Activated CD8-positive, alpha-beta memory T cell treated with anti-CD3 and anti-CD28 coated beads for 1 hour (primary cell): ENCODE results near the gene PLEKHM2.
"Not testable (repeated sequence)": the region's sequence is repeated elsewhere in the genome, so short reads cannot be mapped to it uniquely, and the experiment has no call there.

Source experiments
- DNase-seq, 2 donors: peaks; one replicate each; pipeline ENCODE4 v3.0.0-alpha.2; 2020; ENCODE audit warnings: low read depth in 1 of 2; ENCODE audit errors: extremely low read depth in 1 of 2

The PLEKHM2 gene

GRCh38 chr1:15676688-15677661, 7.1 kb upstream of the PLEKHM2 start:
- DNase-seq: no peak

GRCh38 chr1:15678578-15678977, 5.5 kb upstream of the PLEKHM2 start:
- no peak for DNase-seq

- DNase-seq: no peak
These were observed 4.0 kb upstream of the PLEKHM2 start for GRCh38 chr1:15680131-15680530.

- DNase-seq: no peak
These were observed 3.4 kb upstream of the PLEKHM2 start for GRCh38 chr1:15680561-15681348.

- no peak for DNase-seq
These were observed 2.5 kb upstream of the PLEKHM2 start for GRCh38 chr1:15681349-15682292.

- no peak for DNase-seq
These were observed 1.2 kb upstream of the PLEKHM2 start for GRCh38 chr1:15682936-15683341.

GRCh38 chr1:15683345-15684039, 628 bp upstream of the PLEKHM2 start:
- no peak for DNase-seq

GRCh38 chr1:15684468-15685291, 560 bp downstream of the PLEKHM2 start:
- DNase-seq: no peak

GRCh38 chr1:15685820-15686219, 1.7 kb downstream of the PLEKHM2 start:
- no peak for DNase-seq

GRCh38 chr1:15687446-15687845, 3.3 kb downstream of the PLEKHM2 start:
- no peak for DNase-seq

- no peak for DNase-seq
These were observed 6.2 kb downstream of the PLEKHM2 start for GRCh38 chr1:15690317-15690716.

GRCh38 chr1:15691434-15692032, 7.4 kb downstream of the PLEKHM2 start:
- no peak for DNase-seq

GRCh38 chr1:15692121-15692682, 8.1 kb downstream of the PLEKHM2 start:
- no peak for DNase-seq

GRCh38 chr1:15693371-15693770, 9.3 kb downstream of the PLEKHM2 start:
- DNase-seq: no peak

GRCh38 chr1:15696956-15697521, 12.9 kb downstream of the PLEKHM2 start:
- DNase-seq: no peak

GRCh38 chr1:15698201-15698600, 14.1 kb downstream of the PLEKHM2 start:
- DNase-seq: no peak

GRCh38 chr1:15699321-15699720, 15.2 kb downstream of the PLEKHM2 start:
- not testable (repeated sequence) for DNase-seq

GRCh38 chr1:15700508-15700907, 16.4 kb downstream of the PLEKHM2 start:
- no peak for DNase-seq
